ENCODE measurements around the gene COL9A1. TPM values are rescaled to one million over a fixed set of nuclear protein-coding genes. Genes with fewer than 3 reads are reported as not detected.

COL9A1 gene
- total RNA-seq, 4 donors from 2014 or later = not detected

GRCh38 chr6:70286905-70287304 is 16.0 kb downstream of the COL9A1 start:
- Histone ChIP-seq H3K27ac (no peak overlapping the region), H3K4me1 (peaks cover 0 to 11% (median 0%) of the 10 kb centered on the region in 4 donors), H3K36me3 (no peaks in the 10 kb centered on the region), H3K27me3 (peaks cover 0 to 10% of the 10 kb centered on the region in 2 donors), H3K9me3 (no peaks in the 10 kb centered on the region), H3K4me3 (no peak overlapping the region)
- DNase-seq = no peak
- TF ChIP-seq, protein P1, sequence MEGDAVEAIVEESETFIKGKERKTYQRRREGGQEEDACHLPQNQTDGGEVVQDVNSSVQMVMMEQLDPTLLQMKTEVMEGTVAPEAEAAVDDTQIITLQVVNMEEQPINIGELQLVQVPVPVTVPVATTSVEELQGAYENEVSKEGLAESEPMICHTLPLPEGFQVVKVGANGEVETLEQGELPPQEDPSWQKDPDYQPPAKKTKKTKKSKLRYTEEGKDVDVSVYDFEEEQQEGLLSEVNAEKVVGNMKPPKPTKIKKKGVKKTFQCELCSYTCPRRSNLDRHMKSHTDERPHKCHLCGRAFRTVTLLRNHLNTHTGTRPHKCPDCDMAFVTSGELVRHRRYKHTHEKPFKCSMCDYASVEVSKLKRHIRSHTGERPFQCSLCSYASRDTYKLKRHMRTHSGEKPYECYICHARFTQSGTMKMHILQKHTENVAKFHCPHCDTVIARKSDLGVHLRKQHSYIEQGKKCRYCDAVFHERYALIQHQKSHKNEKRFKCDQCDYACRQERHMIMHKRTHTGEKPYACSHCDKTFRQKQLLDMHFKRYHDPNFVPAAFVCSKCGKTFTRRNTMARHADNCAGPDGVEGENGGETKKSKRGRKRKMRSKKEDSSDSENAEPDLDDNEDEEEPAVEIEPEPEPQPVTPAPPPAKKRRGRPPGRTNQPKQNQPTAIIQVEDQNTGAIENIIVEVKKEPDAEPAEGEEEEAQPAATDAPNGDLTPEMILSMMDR (IDR thresholded peaks at IDR 0.05) = no peak
- no peak for TF ChIP-seq POLR2A (IDR thresholded peaks at IDR 0.05)

DNA sequence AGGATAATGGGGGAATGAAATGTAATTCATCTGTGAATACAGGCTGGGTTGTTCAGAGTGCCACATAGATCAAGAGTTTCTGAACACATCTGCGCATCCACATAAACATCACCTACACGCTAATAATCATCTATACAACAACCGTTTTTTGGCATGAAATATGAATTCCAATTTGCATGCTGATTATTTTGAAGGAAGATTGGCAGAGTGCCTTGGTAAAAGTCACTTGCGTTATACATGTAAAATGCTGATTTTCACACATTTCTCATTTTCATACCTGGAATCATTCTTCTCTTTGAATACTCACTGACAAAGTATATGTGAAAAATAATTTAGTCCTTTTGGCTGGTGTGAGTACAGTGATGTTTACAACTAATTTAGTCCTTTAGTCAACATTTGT is 17.7 kb downstream of the COL9A1 start:
- Histone ChIP-seq H3K4me1 (peaks cover 0 to 14% (median 0%) of the 10 kb centered on the region in 4 donors), H3K27ac (no peak overlapping the region), H3K4me3 (no peak overlapping the region), H3K36me3 (no peaks in the 10 kb centered on the region), H3K27me3 (peaks cover 0 to 10% of the 10 kb centered on the region in 2 donors), H3K9me3 (no peaks in the 10 kb centered on the region)
- no peak for TF ChIP-seq POLR2A (IDR thresholded peaks at IDR 0.05)
- TF ChIP-seq, protein P1 (IDR thresholded peaks at IDR 0.05) = no peak
- no peak for DNase-seq

- peaks cover 0 to 14% (median 0%) of the 10 kb centered on the region in 4 donors for H3K4me1 ChIP-seq
- no peak for DNase-seq
- no peaks in the 10 kb centered on the region for H3K36me3 ChIP-seq
- no peaks in the 10 kb centered on the region for H3K9me3 ChIP-seq
- no peak for TF ChIP-seq POLR2A (IDR thresholded peaks at IDR 0.05)
- TF ChIP-seq, protein P1 (IDR thresholded peaks at IDR 0.05) = no peak
- H3K27ac ChIP-seq = no peak overlapping the region
- peaks cover 0 to 10% of the 10 kb centered on the region in 2 donors for H3K27me3 ChIP-seq
- peak overlapping the region in 1 of 4 donors; percentile 25 for H3K4me3 ChIP-seq
These were observed 19.9 kb downstream of the COL9A1 start for GRCh38 chr6:70282919-70283461.

DNA sequence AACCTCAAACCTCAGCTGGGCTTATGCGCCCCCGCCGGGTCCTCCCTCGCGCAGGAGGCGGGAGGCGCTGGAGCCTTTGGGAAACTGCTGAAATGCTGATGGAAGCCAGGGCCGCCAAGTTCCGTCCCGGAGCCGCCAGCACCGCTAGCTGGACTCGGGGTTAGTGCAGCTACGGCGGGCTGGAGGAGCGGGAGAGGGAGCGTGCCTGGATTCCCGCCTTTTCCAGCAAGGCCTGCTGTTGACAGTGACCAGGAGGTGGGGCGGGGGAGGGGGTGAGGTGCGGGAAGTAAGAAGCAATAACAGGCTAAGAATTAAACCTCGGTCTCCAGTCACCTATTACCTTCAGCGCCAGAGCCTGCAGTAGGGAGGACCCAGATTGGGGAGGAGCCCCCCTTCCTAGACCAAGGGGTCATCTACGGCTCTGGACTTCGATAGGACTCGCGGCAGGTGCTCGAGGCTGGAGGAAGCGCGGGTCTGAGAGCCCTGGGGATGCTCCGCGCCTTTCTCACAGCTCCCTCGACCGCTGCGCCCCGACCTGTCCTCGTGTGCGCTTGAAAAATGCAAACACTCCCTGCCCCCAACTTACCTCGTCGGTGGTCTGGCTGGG is 20.5 kb downstream of the COL9A1 start:
- no peak for DNase-seq
- no peak overlapping the region for H3K27ac ChIP-seq
- H3K36me3 ChIP-seq = no peaks in the 10 kb centered on the region
- TF ChIP-seq, protein P1 (IDR thresholded peaks at IDR 0.05) = no peak
- no peak for TF ChIP-seq POLR2A (IDR thresholded peaks at IDR 0.05)
- H3K4me1 ChIP-seq = peaks cover 0 to 14% (median 0%) of the 10 kb centered on the region in 4 donors
- H3K9me3 ChIP-seq = no peaks in the 10 kb centered on the region
- H3K27me3 ChIP-seq = peaks cover 0 to 10% of the 10 kb centered on the region in 2 donors
- H3K4me3 ChIP-seq = peak overlapping the region in 1 of 4 donors; percentile 25

DNA sequence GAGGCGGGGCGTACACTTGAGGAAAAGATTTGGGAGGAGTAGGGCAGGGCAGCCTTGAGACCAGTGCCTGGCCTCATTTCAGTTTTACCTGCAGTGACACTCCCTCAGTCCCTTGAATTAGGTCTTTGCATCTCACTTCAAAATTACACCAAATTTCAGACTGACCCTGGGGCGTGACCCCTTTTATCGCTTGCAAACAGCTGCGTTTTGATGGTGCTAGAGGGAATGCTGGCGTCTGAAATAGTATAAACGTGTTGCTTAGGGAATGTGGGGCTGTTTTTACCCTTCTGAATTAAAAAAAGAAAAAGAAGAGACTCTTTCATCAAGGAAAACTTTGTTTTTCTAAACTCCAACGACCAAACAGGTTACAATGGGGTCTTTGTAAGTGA is 21.0 kb downstream of the COL9A1 start:
- Histone ChIP-seq H3K4me3 (no peak overlapping the region), H3K36me3 (no peaks in the 10 kb centered on the region), H3K9me3 (no peaks in the 10 kb centered on the region), H3K4me1 (peaks cover 0 to 14% (median 0%) of the 10 kb centered on the region in 4 donors), H3K27me3 (peaks cover 0 to 10% of the 10 kb centered on the region in 2 donors), H3K27ac (no peak overlapping the region)
- TF ChIP-seq, protein P1 (IDR thresholded peaks at IDR 0.05) = no peak
- TF ChIP-seq POLR2A (IDR thresholded peaks at IDR 0.05) = no peak
- DNase-seq = no peak
